HFFc6 (cell line): ENCODE measurements around the gene FAF2. TPM values are rescaled to one million over a fixed set of nuclear protein-coding genes. Genes with fewer than 3 reads are reported as not detected.

ENCODE experiments used
- DNase-seq: peaks from one replicate; pipeline ENCODE4 v3.0.0-alpha.2; 2018
- H3K27ac Mint-ChIP-seq: 2 replicates; pipeline ENCODE4 v1.8.0; 2020; ENCODE audit warnings: mild to moderate bottlenecking, mixed read lengths
- H3K27me3 Mint-ChIP-seq: 2 replicates; pipeline ENCODE4 v1.8.0; 2021; ENCODE audit warnings: mild to moderate bottlenecking, moderate library complexity, mixed read lengths; ENCODE audit not compliant: insufficient read depth
- H3K36me3 Mint-ChIP-seq: 2 replicates; pipeline ENCODE4 v1.8.0; 2021; ENCODE audit warnings: low read depth, mixed read lengths
- H3K4me1 Mint-ChIP-seq: 2 replicates; pipeline ENCODE4 v1.8.0; 2020; ENCODE audit warnings: low read depth, mixed read lengths
- H3K4me3 Mint-ChIP-seq: 2 replicates; pipeline ENCODE4 v1.8.0; 2020; ENCODE audit warnings: mild to moderate bottlenecking, moderate library complexity, mixed read lengths
- H3K9me3 Mint-ChIP-seq: 2 replicates; pipeline ENCODE4 v1.8.0; 2020; ENCODE audit warnings: mild to moderate bottlenecking, mixed read lengths
- total RNA-seq, 6 experiments: library from RNA; stranded (reverse); fragmentation: NEBNext Ultra II Directional; extraction: Animal tissue kit (Norgen Biotek cat#: 25700); gene quantifications; 2 replicates in 1 of 6; 3 replicates in 5 of 6; pipeline ENCODE4 v1.2.3, GENCODE V29; 2021
- TF ChIP-seq, protein P1 (sequence below): fragments of 200-600 bp; sonication (generic); IDR thresholded peaks from 2 replicates; pipeline ENCODE4 v1.5.0; 2021; ENCODE audit warnings: antibody characterized with exemption, mild to moderate bottlenecking

FAF2 gene
- total RNA-seq, 6 experiments from 2014 or later, result 43.4 to 53.1 (median 49.3) TPM

DNA sequence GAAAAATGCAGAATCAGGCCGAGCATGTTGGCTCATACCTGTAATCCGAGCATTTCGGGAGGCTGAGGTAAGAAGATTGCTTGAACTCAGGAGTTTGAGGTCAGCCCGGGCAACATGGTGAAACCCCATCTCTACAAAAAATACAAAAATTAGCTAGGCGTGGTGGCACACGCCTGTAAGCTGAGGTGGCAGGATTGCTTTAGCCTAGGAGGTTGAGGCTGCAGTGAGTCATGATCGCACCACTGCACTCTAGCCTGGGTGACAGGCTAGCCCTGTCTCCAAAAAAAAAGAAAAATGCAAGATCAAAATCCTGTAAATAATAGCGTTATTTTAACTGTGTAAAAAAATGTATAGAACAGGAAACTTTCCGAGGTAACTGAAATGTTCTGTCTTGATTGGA, 49.7 kb downstream of the FAF2 start:
- H3K36me3 Mint-ChIP-seq, result peaks cover 53% of the 10 kb centered on the region
- H3K4me1 Mint-ChIP-seq, result peaks cover 42% of the 10 kb centered on the region
- peaks cover 2% of the 10 kb centered on the region; the same call in 1 of the 2 replicates for H3K27me3 Mint-ChIP-seq
- H3K9me3 Mint-ChIP-seq, result no peaks in the 10 kb centered on the region
- peak overlapping the region; percentile 72 for H3K27ac Mint-ChIP-seq
- 0 out of 2 replicates have a peak overlapping the region, but pooled peaks have one; percentile 41 for H3K4me3 Mint-ChIP-seq
- peak; percentile 39 for DNase-seq
- TF ChIP-seq, protein P1, sequence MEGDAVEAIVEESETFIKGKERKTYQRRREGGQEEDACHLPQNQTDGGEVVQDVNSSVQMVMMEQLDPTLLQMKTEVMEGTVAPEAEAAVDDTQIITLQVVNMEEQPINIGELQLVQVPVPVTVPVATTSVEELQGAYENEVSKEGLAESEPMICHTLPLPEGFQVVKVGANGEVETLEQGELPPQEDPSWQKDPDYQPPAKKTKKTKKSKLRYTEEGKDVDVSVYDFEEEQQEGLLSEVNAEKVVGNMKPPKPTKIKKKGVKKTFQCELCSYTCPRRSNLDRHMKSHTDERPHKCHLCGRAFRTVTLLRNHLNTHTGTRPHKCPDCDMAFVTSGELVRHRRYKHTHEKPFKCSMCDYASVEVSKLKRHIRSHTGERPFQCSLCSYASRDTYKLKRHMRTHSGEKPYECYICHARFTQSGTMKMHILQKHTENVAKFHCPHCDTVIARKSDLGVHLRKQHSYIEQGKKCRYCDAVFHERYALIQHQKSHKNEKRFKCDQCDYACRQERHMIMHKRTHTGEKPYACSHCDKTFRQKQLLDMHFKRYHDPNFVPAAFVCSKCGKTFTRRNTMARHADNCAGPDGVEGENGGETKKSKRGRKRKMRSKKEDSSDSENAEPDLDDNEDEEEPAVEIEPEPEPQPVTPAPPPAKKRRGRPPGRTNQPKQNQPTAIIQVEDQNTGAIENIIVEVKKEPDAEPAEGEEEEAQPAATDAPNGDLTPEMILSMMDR, result no peak

DNA sequence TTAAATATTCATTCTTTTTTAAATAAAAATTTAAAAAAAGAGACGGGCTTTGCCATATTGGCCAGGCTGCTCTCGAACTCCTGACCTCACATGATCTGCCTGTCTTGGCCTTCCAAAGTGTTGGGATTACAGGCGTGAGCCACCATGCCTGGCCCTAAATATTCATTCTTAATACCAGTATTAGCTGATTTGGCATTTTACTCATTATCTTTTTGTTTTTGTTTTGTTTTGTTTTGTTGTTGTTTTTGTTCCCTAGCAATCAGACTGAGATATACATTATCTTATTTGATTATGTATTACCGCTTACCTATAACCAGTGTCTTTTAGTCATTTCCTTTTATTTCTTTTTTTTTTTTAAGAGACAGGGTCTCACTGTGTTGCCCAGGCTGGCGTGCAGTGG, 51.1 kb downstream of the FAF2 start:
- DNase-seq, result no peak
- H3K27me3 Mint-ChIP-seq, result peaks cover 2% of the 10 kb centered on the region; the same call in 1 of the 2 replicates
- TF ChIP-seq, protein P1, result no peak
- H3K36me3 Mint-ChIP-seq, result peaks cover 54% of the 10 kb centered on the region
- no peak overlapping the region for H3K4me3 Mint-ChIP-seq
- H3K9me3 Mint-ChIP-seq, result no peaks in the 10 kb centered on the region
- peaks cover 37% of the 10 kb centered on the region for H3K4me1 Mint-ChIP-seq
- H3K27ac Mint-ChIP-seq, result no peak overlapping the region

DNA sequence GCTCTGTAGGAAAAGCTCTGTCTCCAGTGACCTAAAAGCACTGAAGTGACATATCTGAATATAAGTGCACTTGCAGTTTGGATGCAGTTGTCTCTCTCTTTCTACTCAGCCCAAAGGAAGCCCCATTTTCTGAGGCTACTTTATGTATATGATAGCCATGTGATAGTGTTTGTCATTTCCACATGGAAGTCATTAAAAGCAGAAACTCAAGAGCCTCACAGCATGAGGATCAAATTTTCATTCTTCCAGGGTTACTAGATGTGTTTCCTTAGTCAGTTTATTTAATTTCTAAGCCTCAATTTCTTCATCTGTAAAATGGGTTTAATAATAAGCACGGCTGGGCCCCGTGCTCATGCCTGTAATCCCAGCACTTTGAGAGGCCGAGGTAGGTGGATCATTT, 52.3 kb downstream of the FAF2 start:
- TF ChIP-seq, protein P1, result no peak
- Mint-ChIP-seq H3K27me3 (peaks cover 2% of the 10 kb centered on the region; the same call in 1 of the 2 replicates), H3K4me1 (peaks cover 37% of the 10 kb centered on the region), H3K27ac (peak overlapping the region; percentile 6; the same call in 1 of the 2 replicates), H3K36me3 (peaks cover 54% of the 10 kb centered on the region), H3K9me3 (no peaks in the 10 kb centered on the region), H3K4me3 (no peak overlapping the region)
- no peak for DNase-seq

DNA sequence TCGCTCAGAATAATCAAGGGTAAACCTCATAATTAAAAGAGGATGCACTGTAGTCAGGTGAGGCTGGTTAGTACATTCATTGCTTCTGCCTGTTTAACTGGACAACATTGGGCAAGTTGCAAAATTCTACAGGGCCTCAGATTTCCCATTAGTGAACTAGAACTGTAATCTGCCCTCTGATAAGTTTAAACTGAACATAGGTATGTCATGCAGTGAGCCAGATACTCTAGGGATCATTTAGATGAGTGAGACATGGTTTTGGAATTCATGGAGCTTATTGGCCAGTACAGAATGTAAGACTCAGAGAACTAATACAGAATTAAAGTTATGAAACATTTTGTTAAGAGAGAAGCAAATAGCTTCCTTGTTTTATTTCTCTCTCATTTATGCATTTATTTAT, 53.1 kb downstream of the FAF2 start:
- peak; percentile 77 for DNase-seq
- TF ChIP-seq, protein P1, result no peak
- H3K9me3 Mint-ChIP-seq, result no peaks in the 10 kb centered on the region
- no peak overlapping the region; the same call in 1 of the 2 replicates for H3K4me3 Mint-ChIP-seq
- H3K27ac Mint-ChIP-seq, result peak overlapping the region; percentile 55
- peaks cover 37% of the 10 kb centered on the region for H3K4me1 Mint-ChIP-seq
- peaks cover 2% of the 10 kb centered on the region; the same call in 1 of the 2 replicates for H3K27me3 Mint-ChIP-seq
- peaks cover 50% of the 10 kb centered on the region for H3K36me3 Mint-ChIP-seq

DNA sequence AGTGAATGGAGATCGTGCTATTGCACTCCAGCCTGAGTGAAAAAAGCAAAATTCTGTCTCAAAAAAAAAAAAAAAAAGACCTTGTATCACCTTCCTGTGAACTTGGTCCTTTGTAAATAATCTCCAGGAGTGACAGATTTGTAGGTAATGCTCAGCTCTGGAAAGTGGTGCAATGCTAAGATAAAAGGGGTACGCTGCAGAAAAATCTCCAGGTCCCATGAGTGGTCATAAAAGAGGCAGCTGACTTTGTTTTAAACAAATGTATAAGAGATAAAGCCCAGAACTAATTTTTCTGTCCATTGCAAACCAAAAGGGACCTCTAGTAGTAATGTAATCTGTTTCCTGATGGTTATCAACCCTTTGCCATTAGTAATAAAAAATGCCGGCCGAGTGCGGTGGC, 55.3 kb downstream of the FAF2 start:
- no peak overlapping the region for H3K4me3 Mint-ChIP-seq
- no peak overlapping the region for H3K27ac Mint-ChIP-seq
- DNase-seq, result no peak
- TF ChIP-seq, protein P1, result no peak
- no peaks in the 10 kb centered on the region for H3K9me3 Mint-ChIP-seq
- H3K36me3 Mint-ChIP-seq, result peaks cover 54% of the 10 kb centered on the region
- peaks cover 2% of the 10 kb centered on the region; the same call in 1 of the 2 replicates for H3K27me3 Mint-ChIP-seq
- peaks cover 22% of the 10 kb centered on the region for H3K4me1 Mint-ChIP-seq
